Hypothalamus (tissue), 51 donors: ENCODE data around the gene PON2.

Experiments
- DNase-seq, 51 donors: peaks; one replicate each; lab custom pipeline; 2025; lab: John Stamatoyannopoulos, UW

PON2 gene

GRCh38 chr7:95446618-95447017 lies 11.8 kb upstream of the PON2 start:
- DNase-seq = no peak

DNA sequence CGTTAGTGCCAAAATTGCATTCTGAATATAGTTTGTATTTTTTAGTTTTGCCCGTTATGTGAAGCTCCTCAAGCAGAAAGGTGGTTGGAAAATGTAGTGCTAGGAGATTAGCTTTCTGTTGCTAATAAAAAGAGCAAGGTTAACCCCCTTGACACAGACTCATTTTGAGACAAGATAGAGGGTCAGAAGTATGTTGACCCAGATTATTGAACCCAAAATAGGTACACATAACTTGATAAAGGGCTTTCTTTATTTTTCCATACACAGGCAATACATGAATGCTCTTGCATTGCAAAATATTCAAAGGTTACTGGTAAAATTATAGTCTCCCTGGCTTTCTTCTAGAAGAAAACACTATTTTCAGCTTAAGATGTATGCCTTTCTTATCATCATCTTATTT lies 10.0 kb upstream of the PON2 start:
- DNase-seq = no peak

GRCh38 chr7:95441042-95441823 lies 6.4 kb upstream of the PON2 start:
- no peak for DNase-seq

DNA sequence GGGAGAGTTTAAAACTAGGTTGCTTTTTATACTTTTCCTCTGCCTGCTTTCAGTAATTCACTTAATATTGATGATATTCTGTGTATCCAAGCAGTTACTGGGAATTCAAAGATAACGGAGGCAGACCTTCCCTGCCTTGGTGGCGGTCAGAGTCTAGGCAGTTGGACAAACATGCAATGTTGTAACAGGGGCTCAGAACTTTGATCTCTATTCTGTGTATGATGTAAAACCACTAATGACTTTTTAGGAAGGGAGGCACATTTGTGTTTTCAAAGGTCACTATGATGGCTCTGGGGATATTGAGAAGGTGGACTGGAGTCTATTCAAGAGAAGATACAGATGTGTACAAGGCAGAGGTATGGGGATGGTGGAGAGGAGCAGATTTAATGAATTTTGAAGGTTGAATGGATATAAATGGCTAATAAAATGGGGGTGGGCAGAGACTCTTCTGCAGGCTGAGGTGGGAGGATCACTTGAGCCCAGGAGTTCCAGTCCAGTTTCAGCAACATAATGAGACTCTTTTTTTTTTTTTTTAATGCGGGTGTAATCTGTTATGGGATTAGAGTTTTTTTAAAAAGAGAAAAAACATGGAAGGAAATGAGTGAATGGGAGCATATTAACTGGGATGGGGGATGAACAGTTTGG lies 5.7 kb upstream of the PON2 start:
- DNase-seq = no peak

DNA sequence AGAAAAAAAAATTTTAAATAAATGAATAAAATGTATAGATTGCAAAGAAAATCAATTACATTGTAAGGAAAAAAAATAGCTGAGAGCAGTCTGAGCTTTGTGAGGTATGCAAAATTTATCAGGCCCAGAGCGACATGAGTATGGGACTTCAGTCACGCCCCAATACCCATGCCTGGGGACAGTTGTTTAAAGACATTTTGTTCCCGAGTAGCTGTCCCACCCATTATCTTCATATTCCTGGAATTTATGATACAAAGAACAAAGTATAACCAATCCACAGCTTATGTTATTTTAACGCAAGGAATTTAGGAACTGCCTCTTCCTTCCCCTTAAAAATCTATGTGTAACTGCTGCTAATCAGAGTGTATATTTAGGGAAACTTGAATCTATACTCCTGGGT lies 1.6 kb upstream of the PON2 start:
- DNase-seq = no peak

DNA sequence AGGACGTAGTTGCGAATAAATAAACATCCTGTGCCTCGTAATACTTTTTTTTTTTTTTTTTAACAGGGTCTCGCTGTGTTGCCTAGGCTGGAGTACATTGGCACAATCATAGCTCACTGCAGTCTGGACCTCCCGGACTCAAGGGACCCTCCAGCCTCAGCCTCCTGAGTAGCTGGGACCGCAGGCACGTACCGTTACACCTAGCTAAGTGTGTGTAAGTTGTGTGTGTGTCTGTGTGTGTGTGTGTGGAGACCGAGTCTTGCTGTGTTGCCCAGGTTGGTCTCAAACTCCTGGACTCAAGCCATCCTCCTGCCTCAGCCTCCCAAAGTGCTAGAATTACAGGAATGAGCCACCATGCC lies 573 bp upstream of the PON2 start:
- DNase-seq = peak in 1 of 51 donors; percentile 4

DNA sequence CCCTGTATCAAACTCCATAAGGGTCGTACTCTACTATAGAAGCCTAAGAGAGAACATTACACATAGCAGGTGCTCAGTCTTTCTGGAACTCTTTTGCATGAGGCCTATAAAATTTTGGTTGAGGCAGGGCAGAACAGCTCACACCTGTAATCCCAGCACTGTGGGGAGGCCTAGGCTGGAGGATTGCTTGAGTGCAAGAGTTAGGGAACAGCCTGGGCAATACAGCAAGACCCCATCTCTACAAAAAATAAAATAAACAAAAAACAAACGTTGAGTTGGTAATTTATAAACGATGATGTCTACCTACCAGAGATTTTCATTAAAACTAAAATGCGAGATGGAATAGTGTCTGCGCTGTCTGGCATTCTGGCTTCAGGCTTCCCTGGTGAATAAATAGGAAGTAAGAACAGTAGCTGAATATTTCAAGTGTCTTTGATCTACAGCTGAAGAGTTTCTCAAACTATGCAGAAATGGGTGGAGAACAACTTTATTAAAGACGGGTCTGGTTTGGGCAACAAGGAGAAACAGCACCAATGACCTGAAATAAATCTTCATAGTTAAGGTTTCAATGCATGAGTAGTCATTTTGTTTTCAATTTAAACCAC lies 774 bp downstream of the PON2 start:
- no peak for DNase-seq

- no peak for DNase-seq
Observed at GRCh38 chr7:95433129-95433528, 1.7 kb downstream of the PON2 start.

DNA sequence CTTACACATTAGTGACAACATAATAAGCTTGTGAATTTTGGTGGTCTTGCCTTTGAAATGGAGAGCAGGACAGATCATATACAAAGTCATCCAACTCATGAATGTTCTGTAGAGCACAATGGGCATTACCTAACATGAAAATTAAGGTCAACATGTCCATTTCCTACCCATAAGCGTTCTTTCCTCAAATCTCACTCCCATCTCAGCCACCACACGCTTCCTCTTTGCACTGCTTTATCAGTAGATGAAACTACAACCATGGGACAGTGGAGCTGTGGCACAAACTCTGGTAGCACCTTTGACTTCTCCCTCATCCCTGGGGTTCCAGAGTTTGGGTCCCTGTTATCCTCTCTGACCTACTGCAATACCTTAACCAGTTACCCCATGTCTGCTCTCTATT lies 2.2 kb downstream of the PON2 start:
- peak in 1 of 51 donors; percentile 4 for DNase-seq

GRCh38 chr7:95430864-95431263 lies 4.0 kb downstream of the PON2 start:
- DNase-seq = no peak

GRCh38 chr7:95429241-95429990 lies 5.4 kb downstream of the PON2 start:
- DNase-seq = no peak

DNA sequence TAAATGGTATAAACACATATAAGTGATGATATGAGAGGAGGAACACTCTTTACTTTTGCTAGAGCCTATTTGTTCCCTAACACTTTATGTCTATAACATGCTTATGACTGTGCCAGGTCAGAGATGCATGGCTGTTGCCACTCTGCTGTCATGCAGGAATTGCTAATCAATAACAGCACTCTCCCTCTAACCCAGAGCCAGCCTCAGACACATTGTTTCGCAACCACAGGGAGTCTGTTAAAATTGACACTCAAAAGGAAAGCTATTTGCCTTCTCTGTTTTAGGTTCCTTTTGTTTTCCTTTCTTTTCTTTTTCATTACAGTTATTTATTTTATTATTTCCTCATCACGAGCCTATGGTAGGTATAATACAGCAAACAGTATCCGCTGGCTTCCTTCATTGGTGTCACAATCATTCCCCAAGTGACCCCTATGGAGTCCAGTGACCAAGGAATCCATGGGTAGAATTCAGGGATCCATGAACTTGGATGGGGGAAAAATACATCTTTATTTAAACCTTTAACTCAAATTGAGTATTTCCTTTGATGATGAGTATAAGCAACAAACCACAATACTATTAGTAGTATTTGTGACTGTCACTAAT lies 6.8 kb downstream of the PON2 start:
- no peak for DNase-seq

GRCh38 chr7:95427166-95427565 lies 7.7 kb downstream of the PON2 start:
- DNase-seq = peak in 20 of 51 donors; percentile 4 to 66 (median 22)

- no peak for DNase-seq
Observed at GRCh38 chr7:95425694-95426093, 9.1 kb downstream of the PON2 start.

- no peak for DNase-seq
Observed at GRCh38 chr7:95424716-95425115, 10.1 kb downstream of the PON2 start.

DNA sequence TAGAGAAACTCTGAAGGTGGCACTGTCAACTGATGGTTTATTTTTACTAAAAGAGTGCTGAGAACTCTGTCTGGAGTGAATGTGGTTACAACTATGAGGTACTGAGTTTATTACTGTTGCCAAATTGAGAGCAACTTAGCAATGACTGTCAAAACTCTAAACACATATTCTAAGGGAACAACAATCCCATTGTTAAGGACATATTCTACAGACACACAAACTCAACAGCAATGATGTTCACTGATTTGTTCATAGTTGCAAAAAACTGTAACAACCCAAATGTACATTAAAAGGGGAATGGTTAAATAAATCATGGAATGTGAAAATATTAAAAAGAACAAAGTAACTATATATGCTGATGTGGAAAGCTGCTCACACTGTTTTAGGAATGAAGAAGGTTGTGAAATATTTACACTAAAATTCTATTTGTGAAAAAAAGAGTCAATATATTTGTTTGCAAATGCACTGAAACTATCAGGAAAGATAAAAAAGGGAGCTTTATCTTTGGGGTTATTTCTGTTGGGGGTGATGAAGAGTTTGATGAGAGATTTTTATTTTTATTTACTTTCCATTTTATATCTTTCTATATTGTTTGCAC lies 12.9 kb downstream of the PON2 start:
- no peak for DNase-seq

GRCh38 chr7:95421000-95421846 lies 13.6 kb downstream of the PON2 start:
- peak in 19 of 51 donors; percentile 8 to 64 (median 26) for DNase-seq

- no peak for DNase-seq
Observed at GRCh38 chr7:95412075-95412474, 22.8 kb downstream of the PON2 start.

DNA sequence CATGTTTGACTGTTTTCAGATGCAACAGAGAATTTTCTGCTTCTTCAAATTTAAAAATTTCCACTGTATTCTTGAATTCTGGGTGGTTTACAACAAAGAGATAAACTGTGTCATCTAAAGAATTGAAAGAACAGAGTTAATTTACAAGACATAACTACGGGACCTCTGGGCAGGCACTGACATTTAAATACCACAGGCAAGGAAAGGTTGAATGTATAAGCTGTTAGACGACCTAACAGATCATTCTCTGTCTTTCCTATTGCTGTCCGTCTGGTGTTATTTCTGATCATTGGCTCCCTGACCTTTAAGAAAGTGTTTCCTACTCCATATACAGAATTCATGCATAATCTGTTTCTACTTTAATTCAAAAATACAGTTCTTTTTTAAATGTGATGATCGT lies 23.2 kb downstream of the PON2 start:
- no peak for DNase-seq

DNA sequence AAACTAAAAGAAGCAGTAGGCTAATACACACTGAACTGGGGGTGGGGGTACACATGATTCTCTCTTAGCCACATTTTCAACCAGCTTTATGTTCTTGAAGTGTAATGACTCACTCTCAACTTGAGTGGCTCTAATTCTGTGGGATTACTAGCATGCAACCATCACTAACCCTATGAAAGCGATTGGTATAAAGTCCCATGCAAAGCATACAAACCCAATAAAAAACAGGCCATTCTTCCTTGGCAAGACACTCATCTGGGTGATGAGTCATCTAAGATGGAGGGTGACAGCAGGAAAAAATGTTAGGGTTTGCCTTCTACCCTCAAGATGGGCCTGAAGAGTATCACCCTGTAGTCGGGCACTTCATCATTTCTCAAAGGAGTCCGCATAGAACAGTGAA lies 23.8 kb downstream of the PON2 start:
- no peak for DNase-seq
